Measurements from ENCODE around the gene TRPV4.

TRPV4 gene

GRCh38 chr12:109878749-109879148 lies 45.6 kb upstream of the TRPV4 start:
- no peak for TF ChIP-seq CTCF (IDR thresholded peaks at IDR 0.05; ENCODE audit: insufficient read depth, low read length, poor library complexity, severe bottlenecking)
- DNase-seq (ENCODE audit: extremely low read depth, insufficient read length) = no peak
- peak overlapping the region; percentile 21 for H3K4me3 ChIP-seq (replicated peaks; ENCODE audit: low read depth, low read length)

GRCh38 chr12:109878247-109878625 lies 45.0 kb upstream of the TRPV4 start:
- Histone ChIP-seq H3K4me3 (replicated peaks; ENCODE audit: low read depth, low read length) (no peak overlapping the region), H3K27me3 (replicated peaks; ENCODE audit: control insufficient read depth, insufficient read depth, low read length) (no peaks in the 10 kb centered on the region)

More at GRCh38 chr12:109878749-109879148, 45.6 kb upstream of the TRPV4 start:
- Histone ChIP-seq H3K27me3 (replicated peaks; ENCODE audit: control insufficient read depth, insufficient read depth, low read length) (no peaks in the 10 kb centered on the region), H3K36me3 (ENCODE audit: control insufficient read depth, insufficient read depth, low read length) (no peaks in the 10 kb centered on the region; the same call in 1 of the 2 replicates)

GRCh38 chr12:109877504-109878246 lies 44.5 kb upstream of the TRPV4 start:
- no peak for TF ChIP-seq CTCF (IDR thresholded peaks at IDR 0.05; ENCODE audit: insufficient read depth, low read length, poor library complexity, severe bottlenecking)
- Histone ChIP-seq H3K27me3 (replicated peaks; ENCODE audit: control insufficient read depth, insufficient read depth, low read length) (no peaks in the 10 kb centered on the region), H3K4me3 (replicated peaks; ENCODE audit: low read depth, low read length) (no peak overlapping the region), H3K36me3 (ENCODE audit: control insufficient read depth, insufficient read depth, low read length) (no peaks in the 10 kb centered on the region; the same call in 1 of the 2 replicates)
- DNase-seq (ENCODE audit: extremely low read depth, insufficient read length) = no peak

More at GRCh38 chr12:109878247-109878625, 45.0 kb upstream of the TRPV4 start:
- H3K36me3 ChIP-seq (ENCODE audit: control insufficient read depth, insufficient read depth, low read length) = no peaks in the 10 kb centered on the region; the same call in 1 of the 2 replicates
- no peak for DNase-seq (ENCODE audit: extremely low read depth, insufficient read length)
- TF ChIP-seq CTCF (IDR thresholded peaks at IDR 0.05; ENCODE audit: insufficient read depth, low read length, poor library complexity, severe bottlenecking) = no peak

GRCh38 chr12:109876406-109876805 lies 43.2 kb upstream of the TRPV4 start:
- Histone ChIP-seq H3K36me3 (ENCODE audit: control insufficient read depth, insufficient read depth, low read length) (no peaks in the 10 kb centered on the region; the same call in 1 of the 2 replicates), H3K27me3 (replicated peaks; ENCODE audit: control insufficient read depth, insufficient read depth, low read length) (no peaks in the 10 kb centered on the region), H3K4me3 (replicated peaks; ENCODE audit: low read depth, low read length) (no peak overlapping the region)
- TF ChIP-seq CTCF (IDR thresholded peaks at IDR 0.05; ENCODE audit: insufficient read depth, low read length, poor library complexity, severe bottlenecking) = no peak
- DNase-seq (ENCODE audit: extremely low read depth, insufficient read length) = no peak

- Histone ChIP-seq H3K36me3 (ENCODE audit: control insufficient read depth, insufficient read depth, low read length) (no peaks in the 10 kb centered on the region; the same call in 1 of the 2 replicates), H3K27me3 (replicated peaks; ENCODE audit: control insufficient read depth, insufficient read depth, low read length) (no peaks in the 10 kb centered on the region), H3K4me3 (replicated peaks; ENCODE audit: low read depth, low read length) (no peak overlapping the region)
- no peak for TF ChIP-seq CTCF (IDR thresholded peaks at IDR 0.05; ENCODE audit: insufficient read depth, low read length, poor library complexity, severe bottlenecking)
- DNase-seq (ENCODE audit: extremely low read depth, insufficient read length) = peak; percentile 65
These were observed 42.5 kb upstream of the TRPV4 start for GRCh38 chr12:109875572-109876131.

All from GM06990 (cell line).